ENCODE results near the gene XAB2. TPM values are rescaled to one million over a fixed set of nuclear protein-coding genes. Genes with fewer than 3 reads are reported as not detected.

Gene XAB2
- total RNA-seq, 1 experiment from 2014 or later: 84.4 TPM

- TF ChIP-seq EZH2phosphoT487 (IDR thresholded peaks at IDR 0.05; ENCODE audit: borderline replicate concordance, low read length): no peak
- TF ChIP-seq CTCF (conservative IDR thresholded peaks at IDR 0.05; ENCODE audit: low read depth, low read length): peak; percentile 38; the same call in 1 of the 2 replicates
- Histone ChIP-seq H3K9ac (ENCODE audit: low read length) (no peak overlapping the region), H3K27ac (ENCODE audit: low read length) (no peak overlapping the region), H3K4me1 (ENCODE audit: insufficient read depth, low read length) (peaks cover 2% of the 10 kb centered on the region; the same call in 1 of the 2 replicates), H3K79me2 (ENCODE audit: low read length) (peaks cover 23% of the 10 kb centered on the region), H3K9me3 (ENCODE audit: low read length) (no peaks in the 10 kb centered on the region), H3F3A (ENCODE audit: low read length, unreplicated experiment) (no peaks in the 10 kb centered on the region), H3K27me3 (ENCODE audit: low read length) (no peaks in the 10 kb centered on the region), H3K36me3 (ENCODE audit: low read depth, low read length) (peaks cover 5% of the 10 kb centered on the region; the same call in 1 of the 2 replicates), H3K9me2 (replicated peaks; ENCODE audit: low read length) (no peaks in the 10 kb centered on the region), H3K4me3 (ENCODE audit: low read length) (no peak overlapping the region), H2AFZ (ENCODE audit: low read length) (no peak overlapping the region), H4K20me1 (ENCODE audit: low read length) (no peaks in the 10 kb centered on the region), H3K4me2 (ENCODE audit: low read length) (no peak overlapping the region)
- DNase-seq (no peak), ATAC-seq (no peak)
- CTCF ChIA-PET: interaction anchor here (0.5 to 0.6 kb wide), 2 partner anchors 10 to 279 kb away, joined by 3 read pairs; no protein-coding TSS in a partner anchor
- BruUV-seq (replicated peaks): no TSS peak
- intact Hi-C loops (cut with micrococcal nuclease): no loop called here
- POLR2A ChIA-PET (ENCODE audit: unreplicated experiment): no interaction called here
Measured at GRCh38 chr19:7641290-7642276, 12.2 kb upstream of the XAB2 start.

GRCh38 chr19:7640803-7641202 lies 11.5 kb upstream of the XAB2 start:
- Histone ChIP-seq H3K4me1 (ENCODE audit: insufficient read depth, low read length) (peaks cover 3% of the 10 kb centered on the region; the same call in 1 of the 2 replicates), H3F3A (ENCODE audit: low read length, unreplicated experiment) (no peaks in the 10 kb centered on the region), H4K20me1 (ENCODE audit: low read length) (no peaks in the 10 kb centered on the region), H3K9me3 (ENCODE audit: low read length) (no peaks in the 10 kb centered on the region), H3K4me2 (ENCODE audit: low read length) (no peak overlapping the region), H3K27ac (ENCODE audit: low read length) (no peak overlapping the region), H3K36me3 (ENCODE audit: low read depth, low read length) (peaks cover 5% of the 10 kb centered on the region; the same call in 1 of the 2 replicates), H3K4me3 (ENCODE audit: low read length) (no peak overlapping the region), H3K79me2 (ENCODE audit: low read length) (peaks cover 23% of the 10 kb centered on the region), H3K9me2 (replicated peaks; ENCODE audit: low read length) (no peaks in the 10 kb centered on the region), H3K9ac (ENCODE audit: low read length) (no peak overlapping the region), H2AFZ (ENCODE audit: low read length) (no peak overlapping the region), H3K27me3 (ENCODE audit: low read length) (no peaks in the 10 kb centered on the region)
- ChIA-PET POLR2A (ENCODE audit: unreplicated experiment) (no interaction called here), CTCF (interaction anchor here (0.5 to 0.6 kb wide), 2 partner anchors 11 to 280 kb away, joined by 3 read pairs; no protein-coding TSS in a partner anchor)
- TF ChIP-seq CTCF (conservative IDR thresholded peaks at IDR 0.05; ENCODE audit: low read depth, low read length) (no peak), EZH2 (IDR thresholded peaks at IDR 0.05; ENCODE audit: low read length, unreplicated experiment) (no peak), EZH2phosphoT487 (IDR thresholded peaks at IDR 0.05; ENCODE audit: borderline replicate concordance, low read length) (no peak)
- no peak for DNase-seq
- ATAC-seq: no peak
- BruUV-seq (replicated peaks): no TSS peak
- intact Hi-C loops (cut with micrococcal nuclease): no loop called here

Measured in PC-3 (cell line).